HCT116 (cell line): ENCODE results near the gene CRK.

Experiments
- POLR2A ChIP-seq: IDR thresholded peaks from 2 replicates; pipeline ENCODE4 v1.7.0; 2011; ENCODE audit warnings: borderline replicate concordance; ENCODE audit not compliant: insufficient read depth, insufficient read length; ENCODE audit errors: extremely low read depth
- SP1 ChIP-seq: IDR thresholded peaks from 2 replicates; pipeline ENCODE4 v1.6.1; 2012; ENCODE audit warnings: low read depth
- YY1 ChIP-seq: IDR thresholded peaks from 2 replicates; pipeline ENCODE4 v1.6.1; 2011; ENCODE audit warnings: low read length, low read depth, moderate library complexity, mild to moderate bottlenecking; ENCODE audit not compliant: insufficient replicate concordance; ENCODE audit errors: extremely low read depth
- ZNF274 ChIP-seq: fragments of 200-500 bp; sonication (Bioruptor generic); IDR thresholded peaks from 2 replicates; pipeline ENCODE4 v1.6.1; 2014; ENCODE audit warnings: mild to moderate bottlenecking, low read depth, low read length, inconsistent platforms
- TF ChIP-seq, protein P1 (sequence below), 3 experiments: fragments of 200-600 bp in 1 of 3; sonication (generic) in 1 of 3; IDR thresholded peaks in 2 of 3; conservative IDR thresholded peaks in 1 of 3; 2 replicates each; pipeline ENCODE4 v1.5.1; 2012 to 2017; ENCODE audit warnings: low read depth in 2 of 3, low read length in 2 of 3, antibody characterized with exemption in 1 of 3, borderline replicate concordance in 1 of 3, control low read depth in 1 of 3, mild to moderate bottlenecking in 1 of 3, mixed read lengths in 1 of 3, mixed run types in 1 of 3, moderate library complexity in 1 of 3; ENCODE audit not compliant: insufficient read depth in 1 of 3

DNA sequence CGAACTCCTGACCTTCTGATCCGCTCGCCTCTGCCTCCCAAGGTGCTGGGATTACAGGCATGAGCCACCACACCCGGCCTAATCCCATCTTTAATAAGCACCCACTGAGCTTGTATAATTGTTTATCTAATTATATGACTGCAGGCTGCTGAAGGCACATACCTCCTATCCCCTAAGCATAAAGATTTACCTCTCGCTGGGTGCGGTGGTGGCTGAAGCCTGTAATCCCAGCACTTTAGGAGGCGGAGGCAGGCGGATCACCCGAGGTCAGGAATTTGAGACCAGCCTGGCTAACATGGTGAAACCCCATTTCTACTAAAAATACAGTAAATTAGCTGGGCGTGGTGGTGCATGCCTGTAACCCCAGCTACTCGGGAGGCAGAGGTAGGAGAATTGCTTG is 35.9 kb downstream of the CRK start:
- TF ChIP-seq YY1 (no peak), SP1 (no peak), POLR2A (no peak), ZNF274 (no peak)
- TF ChIP-seq, protein P1, sequence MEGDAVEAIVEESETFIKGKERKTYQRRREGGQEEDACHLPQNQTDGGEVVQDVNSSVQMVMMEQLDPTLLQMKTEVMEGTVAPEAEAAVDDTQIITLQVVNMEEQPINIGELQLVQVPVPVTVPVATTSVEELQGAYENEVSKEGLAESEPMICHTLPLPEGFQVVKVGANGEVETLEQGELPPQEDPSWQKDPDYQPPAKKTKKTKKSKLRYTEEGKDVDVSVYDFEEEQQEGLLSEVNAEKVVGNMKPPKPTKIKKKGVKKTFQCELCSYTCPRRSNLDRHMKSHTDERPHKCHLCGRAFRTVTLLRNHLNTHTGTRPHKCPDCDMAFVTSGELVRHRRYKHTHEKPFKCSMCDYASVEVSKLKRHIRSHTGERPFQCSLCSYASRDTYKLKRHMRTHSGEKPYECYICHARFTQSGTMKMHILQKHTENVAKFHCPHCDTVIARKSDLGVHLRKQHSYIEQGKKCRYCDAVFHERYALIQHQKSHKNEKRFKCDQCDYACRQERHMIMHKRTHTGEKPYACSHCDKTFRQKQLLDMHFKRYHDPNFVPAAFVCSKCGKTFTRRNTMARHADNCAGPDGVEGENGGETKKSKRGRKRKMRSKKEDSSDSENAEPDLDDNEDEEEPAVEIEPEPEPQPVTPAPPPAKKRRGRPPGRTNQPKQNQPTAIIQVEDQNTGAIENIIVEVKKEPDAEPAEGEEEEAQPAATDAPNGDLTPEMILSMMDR (IDR thresholded peaks at IDR 0.05 in 2 of 3, conservative IDR thresholded peaks at IDR 0.05 in 1 of 3; ENCODE audit: borderline replicate concordance in 1 of 3, insufficient read depth in 1 of 3, low read depth in 2 of 3, low read length in 2 of 3), result no peak
